GM12878 (cell line): Measurements from ENCODE around the gene LRRC57. TPM values are rescaled to one million over a fixed set of nuclear protein-coding genes. Genes with fewer than 3 reads are reported as not detected.

Source experiments
- ATAC-seq: fragments of 200-7000 bp; cut with Tn5 transposase; 3 replicates; pipeline ENCODE4 v1.9.1; 2020; ENCODE audit warnings: mild to moderate bottlenecking, moderate library complexity
- BruUV-seq: library from RNA; stranded (reverse); fragments of 400-500 nt; replicated peaks from 2 replicates; lab custom pipeline; 2021; lab: Mats Ljungman, UMichigan
- CTCF ChIA-PET: fragments of 300-600 bp; sonication (Branson Sonifier 250); formaldehyde crosslinking; extraction: SDS; loops from one replicate; lab custom pipeline; 2021; ENCODE audit warnings: inconsistent platforms; lab: Yijun Ruan, JAX
- POLR2A ChIA-PET: fragments of 350-600 bp; formaldehyde crosslinking; extraction: SDS; loops from one replicate; lab custom pipeline; 2021; ENCODE audit warnings: inconsistent platforms; lab: Charles Lee
- RAD21 ChIA-PET: fragments of 300-600 bp; sonication (Branson Sonifier 250); formaldehyde crosslinking; loops from one replicate; lab custom pipeline; 2023; ENCODE audit warnings: antibody characterized with exemption; ENCODE audit not compliant: unreplicated experiment; lab: Charles Lee
- SMC1A ChIA-PET: fragments of 300-600 bp; sonication (Branson Sonifier 250); formaldehyde crosslinking; loops from one replicate; lab custom pipeline; 2023; ENCODE audit not compliant: unreplicated experiment, uncharacterized antibody; lab: Charles Lee
- DNase-seq: peaks from one replicate; pipeline ENCODE4 v3.0.0-alpha.2; 2011; ENCODE audit warnings: low read depth, low spot score
- FAIRE-seq: peaks from 3 replicates; lab custom pipeline; 2011; peaks lifted over from hg19 to GRCh38; lab: Jason Lieb, UNC
- H2AFZ ChIP-seq: 2 replicates; pipeline ENCODE4 v1.6.0; 2011; ENCODE audit warnings: low read depth, low read length, control low read depth; ENCODE audit not compliant: control insufficient read depth
- H3K27ac ChIP-seq: 2 replicates; pipeline ENCODE4 v1.5.1; 2011; ENCODE audit warnings: control low read depth; ENCODE audit not compliant: control insufficient read depth, insufficient read depth
- H3K27me3 ChIP-seq, 2 experiments: replicated peaks in 1 of 2; 2 replicates each; pipeline versions ENCODE4 v1.6.0 to v1.6.1; 2011; ENCODE audit warnings: low read length in 1 of 2; ENCODE audit not compliant: control insufficient read depth in 2 of 2, insufficient read depth in 2 of 2
- H3K36me3 ChIP-seq, 2 experiments: 2 replicates each; pipeline ENCODE4 v1.5.1; 2011; ENCODE audit warnings: low read length in 1 of 2; ENCODE audit not compliant: control insufficient read depth in 2 of 2, insufficient read depth in 2 of 2
- H3K4me1 ChIP-seq: 2 replicates; pipeline ENCODE4 v1.6.1; 2011; ENCODE audit warnings: mild to moderate bottlenecking, low read length, moderate library complexity, mixed read lengths; ENCODE audit not compliant: control insufficient read depth, insufficient read depth
- H3K4me2 ChIP-seq: 2 replicates; pipeline ENCODE4 v1.6.0; 2011; ENCODE audit warnings: control low read depth; ENCODE audit not compliant: control insufficient read depth, insufficient read depth
- H3K4me3 ChIP-seq: fragments of 200-600 bp; sonication (generic); 2 replicates; pipeline ENCODE4 v1.5.1; 2016
- H3K79me2 ChIP-seq: 2 replicates; pipeline ENCODE4 v1.6.0; 2011; ENCODE audit warnings: low read length; ENCODE audit not compliant: control insufficient read depth, insufficient read depth
- H3K9ac ChIP-seq: 2 replicates; pipeline ENCODE4 v1.8.0; 2011; ENCODE audit warnings: low read length, control low read depth, mixed read lengths; ENCODE audit not compliant: control insufficient read depth, insufficient read depth
- H3K9me3 ChIP-seq: replicated peaks from 3 replicates; pipeline ENCODE4 v1.5.1; 2011; ENCODE audit warnings: mild to moderate bottlenecking, low read length; ENCODE audit not compliant: control insufficient read depth, insufficient read depth
- H4K20me1 ChIP-seq: 2 replicates; pipeline ENCODE4 v1.6.0; 2011; ENCODE audit not compliant: control insufficient read depth, insufficient read depth
- CEBPZ ChIP-seq: fragments of 150-350 bp; IDR thresholded peaks from 2 replicates; pipeline ENCODE4 v1.6.1; 2016; ENCODE audit warnings: low read depth, low read length
- CREB1 ChIP-seq: IDR thresholded peaks from 2 replicates; pipeline ENCODE4 v1.6.1; 2012; ENCODE audit warnings: low read depth, mild to moderate bottlenecking, inconsistent platforms
- CREM ChIP-seq: IDR thresholded peaks from 2 replicates; pipeline ENCODE4 v1.6.1; 2014; ENCODE audit warnings: antibody characterized with exemption, low read depth
- DPF2 ChIP-seq: fragments of 450-650 bp; IDR thresholded peaks from 2 replicates; pipeline ENCODE4 v1.6.1; 2017; ENCODE audit warnings: mild to moderate bottlenecking
- ETV6 ChIP-seq, 2 experiments: fragments of 450-650 bp in 1 of 2; IDR thresholded peaks in 1 of 2; conservative IDR thresholded peaks in 1 of 2; 2 replicates each; pipeline ENCODE4 v1.6.1; 2014; ENCODE audit warnings: antibody characterized with exemption in 1 of 2, borderline replicate concordance in 1 of 2, low read depth in 1 of 2, mild to moderate bottlenecking in 1 of 2, moderate library complexity in 1 of 2
- EZH2 ChIP-seq: IDR thresholded peaks from 2 replicates; pipeline ENCODE4 v1.6.1; 2012; ENCODE audit warnings: low read depth, mild to moderate bottlenecking, control low read depth, inconsistent platforms, low read length, borderline replicate concordance; ENCODE audit not compliant: control insufficient read depth
- FOXK2 ChIP-seq: fragments of 450-650 bp; IDR thresholded peaks from 2 replicates; pipeline ENCODE4 v1.6.1; 2017; ENCODE audit warnings: mild to moderate bottlenecking, moderate library complexity
- FOXM1 ChIP-seq: IDR thresholded peaks from 2 replicates; pipeline ENCODE4 v1.6.1; 2012; ENCODE audit warnings: low read depth, mild to moderate bottlenecking, inconsistent platforms, low read length, moderate library complexity
- HDAC2 ChIP-seq: fragments of 200-600 bp; sonication (generic); IDR thresholded peaks from 2 replicates; pipeline ENCODE4 v1.6.1; 2017
- IKZF1 ChIP-seq: fragments of 450-650 bp; conservative IDR thresholded peaks from 2 replicates; pipeline ENCODE4 v1.6.1; 2017; ENCODE audit warnings: antibody characterized with exemption, mild to moderate bottlenecking
- IKZF2 ChIP-seq, 2 experiments: fragments of 450-650 bp; IDR thresholded peaks; 2 replicates each; pipeline ENCODE4 v1.6.1; 2017; ENCODE audit warnings: mild to moderate bottlenecking in 2 of 2, moderate library complexity in 2 of 2
- IRF4 ChIP-seq: IDR thresholded peaks from 2 replicates; pipeline ENCODE4 v1.6.1; 2011; ENCODE audit warnings: low read depth, low read length
- STAT3 ChIP-seq: IDR thresholded peaks from 2 replicates; pipeline ENCODE4 v1.6.1; 2011; ENCODE audit warnings: low read depth, low read length, improper control_type of control experiment
- TBL1XR1 ChIP-seq: IDR thresholded peaks from 2 replicates; pipeline ENCODE4 v1.6.1; 2012; ENCODE audit warnings: low read depth, low read length, improper control_type of control experiment
- WRNIP1 ChIP-seq: IDR thresholded peaks from 2 replicates; pipeline ENCODE4 v1.6.1; 2011; ENCODE audit warnings: low read depth, low read length, improper control_type of control experiment, borderline replicate concordance
- ZNF592 ChIP-seq: fragments of 450-650 bp; IDR thresholded peaks from 2 replicates; pipeline ENCODE4 v1.6.1; 2017; ENCODE audit warnings: mild to moderate bottlenecking, moderate library complexity
- WGBS: methylation state at CpG from one replicate; pipeline ENCODE4 v1.1.6; 2016; ENCODE audit warnings: low lambda C conversion rate; ENCODE audit not compliant: insufficient replicate concordance, insufficient coverage; ENCODE audit errors: missing lambda C conversion rate; 5-methylcytosine and 5-hydroxymethylcytosine counted together
- in situ Hi-C: fragments of 300-500 bp; cut with MboI; formaldehyde crosslinking; loops from 9 replicates; pipeline ENCODE4 v1.14.3; 2018; ENCODE audit warnings: mixed read lengths
- intact Hi-C: fragments of 100-400 bp; cut with micrococcal nuclease; formaldehyde crosslinking; loops from one replicate; pipeline ENCODE4 v1.14.2; 2022; ENCODE audit not compliant: unreplicated experiment
- polyA plus RNA-seq, 11 experiments: library from polyadenylated mRNA; depleted of rRNA in 4 of 11; unstranded in 6 of 11; stranded (reverse) in 5 of 11; fragments of >200 nt; fragmentation: Nextera tagmentation in 4 of 11; fragmentation: Illumina TruSeq in 1 of 11; extraction: Ambion mirVana in 4 of 11; extraction: Trizol in 1 of 11; gene quantifications; 1 replicate in 1 of 11; 2 replicates in 10 of 11; pipeline versions ENCODE4 v1.2.1 to v1.2.3, GENCODE V29; 2011 to 2016; ENCODE audit warnings: inconsistent platforms in 2 of 11, missing spikeins in 2 of 11, low read depth in 1 of 11
- total RNA-seq, 4 experiments: library from RNA; depleted of rRNA in 3 of 4; stranded (reverse); fragments of >200 nt in 3 of 4; fragmentation: Illumina TruSeq in 1 of 4; extraction: Trizol in 1 of 4; gene quantifications; 2 replicates each; pipeline versions ENCODE4 v1.2.1 to v1.2.3, GENCODE V29; 2013 to 2021
- TF ChIP-seq, protein P1 (sequence below): fragments of 450-650 bp; IDR thresholded peaks from 2 replicates; pipeline ENCODE4 v1.6.1; 2017; ENCODE audit warnings: low read depth, mild to moderate bottlenecking, moderate library complexity

Gene LRRC57
- total and polyA plus RNA-seq, 10 of the 15 experiments (the other 5 are each of a cell fraction or from before 2014, with no cell fraction given), result 5.2 to 15.7 (median 9.6) TPM

- 98% methylated on average over 2 of the region's 2 CpGs for WGBS
- ATAC-seq (no peak), DNase-seq (no peak), FAIRE-seq (no peak)
- no TSS peak for BruUV-seq
- no peaks in the 10 kb centered on the region for H3K4me1 ChIP-seq
- intact Hi-C loops, result no loop called here
- no peaks in the 10 kb centered on the region for H4K20me1 ChIP-seq
- H3K27ac ChIP-seq, result no peak overlapping the region
- ChIA-PET SMC1A (no interaction called here), POLR2A (no interaction called here), RAD21 (no interaction called here), CTCF (no interaction called here)
- no peak overlapping the region for H3K4me3 ChIP-seq
- no peak overlapping the region for H3K4me2 ChIP-seq
- no peaks in the 10 kb centered on the region for H3K27me3 ChIP-seq
- no peak overlapping the region for H3K9ac ChIP-seq
- H3K79me2 ChIP-seq, result no peaks in the 10 kb centered on the region
- in situ Hi-C loops, result no loop called here
- no peaks in the 10 kb centered on the region for H3K9me3 ChIP-seq
- peaks cover 0 to 8% of the 10 kb centered on the region in 2 experiments; a peak in 1 of 4 replicates for H3K36me3 ChIP-seq
- no peak overlapping the region for H2AFZ ChIP-seq
- TF ChIP-seq, protein P1, sequence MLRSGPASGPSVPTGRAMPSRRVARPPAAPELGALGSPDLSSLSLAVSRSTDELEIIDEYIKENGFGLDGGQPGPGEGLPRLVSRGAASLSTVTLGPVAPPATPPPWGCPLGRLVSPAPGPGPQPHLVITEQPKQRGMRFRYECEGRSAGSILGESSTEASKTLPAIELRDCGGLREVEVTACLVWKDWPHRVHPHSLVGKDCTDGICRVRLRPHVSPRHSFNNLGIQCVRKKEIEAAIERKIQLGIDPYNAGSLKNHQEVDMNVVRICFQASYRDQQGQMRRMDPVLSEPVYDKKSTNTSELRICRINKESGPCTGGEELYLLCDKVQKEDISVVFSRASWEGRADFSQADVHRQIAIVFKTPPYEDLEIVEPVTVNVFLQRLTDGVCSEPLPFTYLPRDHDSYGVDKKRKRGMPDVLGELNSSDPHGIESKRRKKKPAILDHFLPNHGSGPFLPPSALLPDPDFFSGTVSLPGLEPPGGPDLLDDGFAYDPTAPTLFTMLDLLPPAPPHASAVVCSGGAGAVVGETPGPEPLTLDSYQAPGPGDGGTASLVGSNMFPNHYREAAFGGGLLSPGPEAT, result no peak
- TF ChIP-seq DPF2, result no peak
- TF ChIP-seq ZNF592, result no peak
- TF ChIP-seq CREM, result no peak
- TF ChIP-seq CREB1, result no peak
- no peak for TF ChIP-seq IKZF2 (IDR thresholded peaks at IDR 0.05)
- no peak for TF ChIP-seq ETV6 (conservative IDR thresholded peaks at IDR 0.05 in 1 of 2, IDR thresholded peaks at IDR 0.05 in 1 of 2; ENCODE audit: borderline replicate concordance in 1 of 2, low read depth in 1 of 2)
- TF ChIP-seq IKZF1, result no peak
- no peak for TF ChIP-seq CEBPZ
- no peak for TF ChIP-seq FOXM1
- no peak for TF ChIP-seq STAT3
- TF ChIP-seq HDAC2, result no peak
- no peak for TF ChIP-seq EZH2
- TF ChIP-seq TBL1XR1, result no peak
- no peak for TF ChIP-seq IRF4
- TF ChIP-seq WRNIP1, result no peak
- TF ChIP-seq FOXK2, result no peak
Observed at GRCh38 chr15:42523331-42523730, 25.3 kb downstream of the LRRC57 start.
